Measurements from ENCODE around the gene FOSL2.

Gene FOSL2

DNA sequence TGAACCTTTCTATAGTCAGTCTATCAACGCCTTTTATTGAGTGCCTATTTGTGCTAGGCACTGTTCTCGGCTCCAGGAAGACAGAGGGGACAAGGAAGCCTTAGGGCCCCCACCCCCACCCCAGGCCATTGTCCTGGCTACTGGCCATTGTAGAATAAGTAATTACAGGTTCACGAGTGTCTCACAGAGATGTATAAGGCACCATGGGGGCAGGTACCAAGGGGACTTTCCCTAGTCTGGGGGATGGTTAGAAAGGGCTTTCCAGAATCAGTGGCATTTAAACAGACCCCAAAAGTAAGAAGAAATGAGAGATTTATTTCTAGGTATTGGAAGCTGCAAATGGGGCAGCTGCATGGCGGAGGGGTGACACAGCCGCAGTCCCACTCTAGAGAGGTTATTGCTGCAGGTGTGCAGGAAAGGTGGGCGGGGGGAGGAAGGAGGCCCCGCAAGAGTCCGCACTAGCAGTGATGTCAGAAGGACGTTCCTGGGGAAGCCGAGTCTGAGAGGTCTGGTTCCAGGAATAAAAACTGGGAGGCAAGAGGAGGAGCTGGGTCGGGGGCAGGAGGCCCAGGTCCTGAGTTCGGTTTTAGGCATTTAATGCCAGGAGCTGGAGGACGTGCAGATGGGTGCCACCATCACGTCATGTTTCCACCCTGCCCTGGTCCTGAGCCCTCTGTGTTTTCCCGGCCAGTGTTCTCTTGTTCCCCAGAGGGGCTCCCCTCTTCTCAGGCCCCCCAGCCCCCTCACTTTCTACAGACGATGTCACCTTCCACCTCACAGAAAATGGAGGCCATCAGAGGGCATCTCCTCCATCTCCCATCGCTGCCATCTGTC is 30.5 kb downstream of the FOSL2 start:
- TF ChIP-seq, protein P1, sequence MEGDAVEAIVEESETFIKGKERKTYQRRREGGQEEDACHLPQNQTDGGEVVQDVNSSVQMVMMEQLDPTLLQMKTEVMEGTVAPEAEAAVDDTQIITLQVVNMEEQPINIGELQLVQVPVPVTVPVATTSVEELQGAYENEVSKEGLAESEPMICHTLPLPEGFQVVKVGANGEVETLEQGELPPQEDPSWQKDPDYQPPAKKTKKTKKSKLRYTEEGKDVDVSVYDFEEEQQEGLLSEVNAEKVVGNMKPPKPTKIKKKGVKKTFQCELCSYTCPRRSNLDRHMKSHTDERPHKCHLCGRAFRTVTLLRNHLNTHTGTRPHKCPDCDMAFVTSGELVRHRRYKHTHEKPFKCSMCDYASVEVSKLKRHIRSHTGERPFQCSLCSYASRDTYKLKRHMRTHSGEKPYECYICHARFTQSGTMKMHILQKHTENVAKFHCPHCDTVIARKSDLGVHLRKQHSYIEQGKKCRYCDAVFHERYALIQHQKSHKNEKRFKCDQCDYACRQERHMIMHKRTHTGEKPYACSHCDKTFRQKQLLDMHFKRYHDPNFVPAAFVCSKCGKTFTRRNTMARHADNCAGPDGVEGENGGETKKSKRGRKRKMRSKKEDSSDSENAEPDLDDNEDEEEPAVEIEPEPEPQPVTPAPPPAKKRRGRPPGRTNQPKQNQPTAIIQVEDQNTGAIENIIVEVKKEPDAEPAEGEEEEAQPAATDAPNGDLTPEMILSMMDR (conservative IDR thresholded peaks at IDR 0.05; ENCODE audit: low read depth, low read length) = no peak
- DNase-seq (ENCODE audit: low read depth) = no peak
- H3K4me3 ChIP-seq (ENCODE audit: low read length) = no peak overlapping the region

DNA sequence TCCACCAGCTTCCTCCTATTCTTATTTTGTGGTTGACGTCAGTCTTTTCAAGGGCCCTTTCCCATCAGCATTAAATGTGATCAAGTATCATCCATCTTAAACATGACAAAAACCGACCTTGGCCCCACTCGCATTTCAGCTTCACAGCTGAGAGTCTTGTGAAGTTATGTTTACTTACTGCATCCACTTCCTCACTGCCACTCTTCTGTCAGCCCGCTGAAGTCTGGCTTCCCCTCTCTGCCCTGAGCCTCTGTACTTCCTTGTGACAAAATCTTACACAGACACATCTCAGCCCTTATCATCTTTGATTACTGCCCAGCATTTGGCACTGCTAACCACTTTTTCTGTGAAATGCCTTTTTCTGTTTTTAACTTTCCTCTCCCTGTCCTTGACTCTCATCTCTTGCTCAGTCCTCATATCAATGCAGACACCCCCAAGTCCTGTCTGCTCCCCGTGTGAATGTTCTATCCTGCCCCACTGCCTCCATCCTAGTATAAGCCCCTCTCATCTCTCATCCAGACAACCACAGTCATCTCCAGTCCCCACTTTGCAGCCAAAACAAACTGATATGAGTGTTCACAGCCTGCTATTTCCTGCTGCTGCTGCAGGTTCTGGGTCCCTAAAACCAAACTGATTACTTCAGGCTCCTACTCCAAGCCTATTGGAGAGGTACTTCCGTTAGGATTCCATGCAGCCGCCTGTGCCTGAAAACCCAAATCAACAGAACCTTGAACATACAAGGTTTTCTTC is 31.4 kb downstream of the FOSL2 start:
- H3K4me3 ChIP-seq (ENCODE audit: low read length) = no peak overlapping the region
- no peak for DNase-seq (ENCODE audit: low read depth)
- TF ChIP-seq, protein P1 (conservative IDR thresholded peaks at IDR 0.05; ENCODE audit: low read depth, low read length) = no peak

DNA sequence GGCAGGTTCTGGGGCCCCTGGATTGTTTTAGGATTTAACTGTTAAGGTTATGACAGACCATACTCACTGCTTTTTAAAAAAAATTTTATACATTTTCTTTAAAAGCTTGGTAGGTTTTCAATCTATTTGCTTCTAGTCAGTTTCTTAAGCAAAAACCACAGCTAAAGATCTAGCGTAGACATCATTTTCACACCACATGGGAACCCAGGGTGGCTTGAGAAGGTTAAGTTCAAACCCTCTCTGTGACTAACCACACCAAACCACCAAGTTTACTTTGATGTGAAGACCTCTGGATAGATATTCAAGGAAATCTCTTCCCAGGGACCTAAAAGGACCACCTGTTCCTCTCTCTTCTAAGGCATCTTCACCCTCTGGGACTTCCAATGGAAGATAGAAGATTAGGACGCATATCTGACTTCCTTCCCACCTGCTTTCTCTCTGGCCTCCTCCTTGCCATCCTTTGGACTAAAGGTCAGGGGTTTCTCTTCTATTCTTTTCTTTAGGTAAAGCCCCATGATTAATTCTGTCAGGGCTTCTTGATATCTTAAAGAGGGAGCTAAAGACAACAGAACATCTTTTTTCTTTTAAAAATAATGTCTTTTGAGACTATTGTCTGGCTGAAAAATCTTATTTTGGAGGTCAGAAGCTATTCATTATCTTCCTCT is 32.3 kb downstream of the FOSL2 start:
- TF ChIP-seq, protein P1 (conservative IDR thresholded peaks at IDR 0.05; ENCODE audit: low read depth, low read length) = no peak

DNA sequence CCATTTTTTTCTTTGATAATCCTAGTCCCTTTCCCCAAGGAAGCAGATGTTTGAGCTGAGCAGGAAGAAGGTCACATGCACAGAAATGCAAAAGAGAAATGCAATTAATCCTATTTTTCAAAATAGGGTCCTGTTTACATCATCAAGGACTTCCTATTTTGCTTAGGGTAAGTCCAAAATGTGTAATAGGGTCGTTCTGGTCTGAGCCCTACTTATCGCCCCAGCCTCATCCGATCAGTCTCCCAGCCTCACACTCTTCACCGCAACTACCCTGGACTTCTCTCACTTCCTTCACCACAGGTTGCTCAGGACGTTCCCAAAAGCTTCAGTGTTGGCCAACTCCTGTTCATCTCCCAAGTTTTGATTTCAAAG is 32.8 kb downstream of the FOSL2 start:
- no peak for DNase-seq (ENCODE audit: low read depth)
- TF ChIP-seq, protein P1 (conservative IDR thresholded peaks at IDR 0.05; ENCODE audit: low read depth, low read length) = no peak
- no peak overlapping the region for H3K4me3 ChIP-seq (ENCODE audit: low read length)

More for the DNA sequence above, 32.3 kb downstream of the FOSL2 start:
- H3K4me3 ChIP-seq (ENCODE audit: low read length) = no peak overlapping the region
- DNase-seq (ENCODE audit: low read depth) = no peak

DNA sequence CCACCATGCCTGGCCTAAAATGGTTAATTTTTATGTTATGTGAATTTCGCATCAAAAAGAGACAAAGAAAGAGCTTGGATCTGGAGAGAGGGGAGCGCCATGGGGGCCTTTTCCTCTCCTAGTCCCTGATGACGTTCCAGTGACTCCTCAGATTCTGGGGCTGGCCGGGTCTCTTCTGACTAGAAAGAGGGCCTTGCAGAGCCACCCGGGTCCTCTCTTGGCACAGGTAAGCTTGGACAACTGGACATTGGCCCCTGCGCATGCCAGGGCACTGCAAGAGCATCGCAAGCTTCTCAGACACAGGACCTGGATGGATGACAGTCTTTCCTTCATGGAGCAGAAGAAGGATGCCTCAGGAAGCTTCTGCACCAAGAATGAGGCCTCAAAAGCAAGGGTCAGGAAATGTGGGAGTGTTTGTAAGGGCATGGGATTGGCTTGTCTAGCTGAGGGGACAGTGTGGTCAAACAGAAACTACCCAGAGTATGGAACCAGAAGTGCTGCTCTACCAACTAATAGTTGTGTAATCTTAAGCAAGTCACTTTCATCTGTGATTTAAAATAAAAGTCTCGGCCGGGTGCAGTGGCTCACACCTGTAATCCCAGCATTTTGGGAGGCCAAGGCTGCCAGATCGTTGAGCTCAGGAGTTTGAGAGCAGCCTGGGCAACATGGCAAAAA is 35.2 kb downstream of the FOSL2 start:
- no peak overlapping the region for H3K4me3 ChIP-seq (ENCODE audit: low read length)
- DNase-seq (ENCODE audit: low read depth) = no peak
- TF ChIP-seq, protein P1 (conservative IDR thresholded peaks at IDR 0.05; ENCODE audit: low read depth, low read length) = no peak

DNA sequence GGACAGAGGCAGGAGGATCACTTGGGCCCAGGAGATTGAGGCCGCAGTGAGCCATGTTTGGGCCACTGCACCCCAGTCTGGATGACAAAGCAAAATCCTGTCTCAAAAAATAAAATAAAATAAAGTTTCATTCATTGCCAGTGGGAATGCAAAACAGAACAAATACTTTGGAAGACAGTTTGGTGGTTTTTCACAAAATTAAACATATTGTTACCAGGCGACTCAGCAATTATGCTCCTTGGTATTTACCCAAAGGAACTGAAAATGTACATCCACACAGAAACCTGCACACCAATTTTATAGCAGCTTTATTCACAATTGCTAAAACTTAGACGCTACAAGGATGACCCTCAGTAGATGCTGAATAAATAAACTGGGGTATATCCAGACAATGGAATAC is 35.8 kb downstream of the FOSL2 start:
- no peak for DNase-seq (ENCODE audit: low read depth)
- H3K4me3 ChIP-seq (ENCODE audit: low read length) = no peak overlapping the region
- TF ChIP-seq, protein P1 (conservative IDR thresholded peaks at IDR 0.05; ENCODE audit: low read depth, low read length) = no peak
